Stimulated activated CD4-positive, alpha-beta T cell treated with anti-CD3 and anti-CD28 coated beads, Interleukin-12 subunit alpha, Interleukin-12 subunit beta, amount 100 ng/mL, for 24 hours (primary cell): ENCODE measurements around the gene IMPG1.

Experiments used
- DNase-seq, 2 experiments: peaks; one replicate each; pipeline ENCODE4 v3.0.0-alpha.2; 2020; ENCODE audit warnings: low read depth in 2 of 2

The IMPG1 gene, protein sequence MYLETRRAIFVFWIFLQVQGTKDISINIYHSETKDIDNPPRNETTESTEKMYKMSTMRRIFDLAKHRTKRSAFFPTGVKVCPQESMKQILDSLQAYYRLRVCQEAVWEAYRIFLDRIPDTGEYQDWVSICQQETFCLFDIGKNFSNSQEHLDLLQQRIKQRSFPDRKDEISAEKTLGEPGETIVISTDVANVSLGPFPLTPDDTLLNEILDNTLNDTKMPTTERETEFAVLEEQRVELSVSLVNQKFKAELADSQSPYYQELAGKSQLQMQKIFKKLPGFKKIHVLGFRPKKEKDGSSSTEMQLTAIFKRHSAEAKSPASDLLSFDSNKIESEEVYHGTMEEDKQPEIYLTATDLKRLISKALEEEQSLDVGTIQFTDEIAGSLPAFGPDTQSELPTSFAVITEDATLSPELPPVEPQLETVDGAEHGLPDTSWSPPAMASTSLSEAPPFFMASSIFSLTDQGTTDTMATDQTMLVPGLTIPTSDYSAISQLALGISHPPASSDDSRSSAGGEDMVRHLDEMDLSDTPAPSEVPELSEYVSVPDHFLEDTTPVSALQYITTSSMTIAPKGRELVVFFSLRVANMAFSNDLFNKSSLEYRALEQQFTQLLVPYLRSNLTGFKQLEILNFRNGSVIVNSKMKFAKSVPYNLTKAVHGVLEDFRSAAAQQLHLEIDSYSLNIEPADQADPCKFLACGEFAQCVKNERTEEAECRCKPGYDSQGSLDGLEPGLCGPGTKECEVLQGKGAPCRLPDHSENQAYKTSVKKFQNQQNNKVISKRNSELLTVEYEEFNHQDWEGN

DNA sequence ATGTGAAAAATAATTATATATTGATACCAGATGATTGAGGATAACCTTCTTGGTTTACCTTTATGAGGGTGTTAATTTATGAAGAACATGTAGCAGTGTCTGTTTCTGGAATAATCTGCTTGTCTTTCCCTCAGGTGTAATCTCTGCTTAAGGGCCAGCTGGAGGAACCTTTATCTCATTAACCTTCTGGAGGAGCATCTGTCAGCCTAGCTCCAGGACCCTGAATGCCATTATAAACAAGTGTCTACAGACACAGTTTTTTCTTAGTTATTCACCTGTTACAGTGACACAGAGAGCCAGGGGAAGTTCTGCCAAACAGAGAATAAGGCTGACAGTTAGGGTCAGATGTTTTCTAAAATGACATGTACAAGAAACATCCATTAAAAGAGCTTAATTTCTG, at the start of gene IMPG1:
IMPG1 (minus strand) TSS at position 101 of the 400 bp plus-strand sequence. CDS start 174 bp downstream, outside the sequence.
- DNase-seq: no peak

DNA sequence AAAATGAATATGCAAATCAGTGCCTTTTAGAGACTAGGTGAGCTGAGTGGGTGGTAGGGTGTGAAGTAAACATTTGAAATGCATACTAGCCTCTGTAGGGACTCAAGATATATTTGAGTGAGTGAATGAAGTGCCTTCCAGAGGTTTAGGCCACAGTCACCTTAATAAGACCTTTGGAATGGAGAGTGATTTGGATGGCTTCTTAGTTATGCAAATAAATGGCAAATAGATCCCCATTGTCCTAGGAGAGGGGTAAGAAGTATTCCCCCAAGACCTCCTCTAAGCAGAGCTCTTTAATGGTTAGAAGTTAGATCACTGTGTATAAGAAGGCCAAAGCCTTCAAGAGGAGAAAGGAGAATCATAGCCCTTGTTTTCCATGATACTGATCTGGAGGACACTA, 47.8 kb upstream of the IMPG1 start:
- no peak for DNase-seq

GRCh38 chr6:76073281-76073680, 819 bp upstream of the IMPG1 start:
- no peak for DNase-seq

GRCh38 chr6:76057469-76057868, 15.0 kb downstream of the IMPG1 start:
- DNase-seq: no peak

DNA sequence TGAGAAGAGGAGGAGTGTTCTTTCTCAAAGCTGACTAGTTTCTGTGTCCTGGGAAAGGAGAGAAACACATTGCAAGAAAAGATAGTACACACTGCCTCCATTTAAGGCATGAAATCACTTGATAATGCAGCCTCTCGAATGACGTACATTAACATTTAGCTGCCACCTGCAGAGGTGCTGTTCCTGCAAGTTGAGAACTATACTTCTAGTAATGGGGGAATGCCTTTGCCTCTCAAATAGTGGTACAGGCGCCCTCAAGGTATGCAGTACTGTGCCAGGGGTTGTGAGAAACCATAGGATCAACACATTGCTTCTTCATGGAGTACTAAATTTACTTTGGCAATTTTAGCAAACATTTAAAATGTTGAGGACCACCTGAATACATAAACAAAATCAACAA, 20.1 kb downstream of the IMPG1 start:
- no peak for DNase-seq

DNA sequence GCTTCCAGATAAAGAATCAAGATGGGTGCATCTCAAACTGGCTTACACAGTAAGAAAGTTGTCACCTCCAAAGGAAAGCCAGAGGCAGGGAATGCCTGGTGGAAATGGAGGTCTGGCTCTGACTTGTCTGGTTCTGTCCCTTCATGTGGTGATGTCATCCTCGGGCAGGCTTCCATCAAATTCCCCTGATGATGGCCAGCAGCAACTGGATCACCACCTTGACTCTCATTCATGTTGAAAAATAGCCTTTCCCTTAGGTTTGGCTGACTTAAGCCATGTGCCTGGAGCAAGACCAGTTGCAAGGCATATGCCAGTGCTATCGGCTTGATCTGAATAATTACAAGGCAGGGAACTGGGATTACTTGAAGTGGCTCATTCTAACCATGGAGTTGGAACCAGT, 28.8 kb downstream of the IMPG1 start:
- DNase-seq: no peak

DNA sequence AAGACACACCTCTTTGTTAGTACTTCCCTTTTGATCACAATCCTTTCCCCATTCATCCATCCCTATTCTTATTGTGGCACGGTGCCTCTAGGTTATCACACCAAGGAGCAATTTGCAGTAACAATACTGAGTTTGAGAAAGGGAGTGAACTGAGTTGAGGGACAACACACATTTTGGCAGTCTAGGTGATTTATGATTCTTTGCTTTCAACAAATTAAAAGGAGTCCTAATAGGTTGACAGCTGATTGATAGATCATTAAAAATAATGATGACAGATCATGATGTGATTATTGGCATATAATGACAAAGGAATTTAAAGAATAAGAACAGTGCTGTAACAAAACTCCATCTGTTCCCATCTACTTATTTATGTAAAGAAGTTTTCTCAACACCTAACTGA, 36.7 kb downstream of the IMPG1 start:
- no peak for DNase-seq

GRCh38 chr6:76026101-76026500, 46.4 kb downstream of the IMPG1 start:
- DNase-seq: no peak

- no peak for DNase-seq
These were observed 57.6 kb downstream of the IMPG1 start for GRCh38 chr6:76014626-76015530.

DNA sequence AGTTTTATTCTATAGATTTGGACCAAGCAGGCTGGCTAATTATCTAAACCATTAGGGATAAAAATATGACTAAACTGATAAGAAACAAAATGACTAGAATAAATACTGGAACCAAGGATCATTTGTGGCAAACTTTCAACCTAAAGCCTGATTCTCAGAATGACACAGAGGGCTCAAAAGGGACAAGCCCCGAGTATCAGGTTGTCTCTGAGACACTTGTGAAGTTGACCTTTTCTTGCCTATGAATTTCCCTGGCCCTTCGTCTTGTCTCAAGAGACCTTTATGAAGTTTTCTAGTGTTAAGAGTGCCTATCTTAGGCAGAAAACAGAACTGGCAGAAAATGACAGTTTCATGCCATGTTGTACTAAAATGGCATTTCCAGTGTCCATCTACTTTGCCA, 68.3 kb downstream of the IMPG1 start:
- DNase-seq: no peak

- DNase-seq: no peak
These were observed 68.8 kb downstream of the IMPG1 start for GRCh38 chr6:76003686-76004085.

GRCh38 chr6:76003113-76003512, 69.3 kb downstream of the IMPG1 start:
- DNase-seq: no peak

DNA sequence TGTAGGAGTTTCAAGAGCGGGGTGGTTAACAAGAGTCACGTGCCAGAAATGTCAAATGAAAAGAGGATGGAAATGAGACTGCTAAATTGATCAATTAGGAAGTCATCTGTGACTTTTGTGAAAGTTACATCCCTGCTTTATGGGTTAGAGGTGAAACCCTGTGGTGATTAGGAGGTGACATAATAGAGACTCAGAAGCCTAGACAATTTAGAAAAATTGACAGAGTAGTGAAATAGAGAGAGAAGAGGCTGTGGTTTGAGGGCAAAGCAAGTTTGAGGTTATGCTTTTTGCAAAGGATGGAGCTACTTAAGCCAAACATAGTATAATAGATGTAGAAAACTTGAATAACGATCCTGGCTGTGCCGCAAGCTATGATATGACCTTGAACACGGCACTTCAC, 71.8 kb downstream of the IMPG1 start:
- no peak for DNase-seq

DNA sequence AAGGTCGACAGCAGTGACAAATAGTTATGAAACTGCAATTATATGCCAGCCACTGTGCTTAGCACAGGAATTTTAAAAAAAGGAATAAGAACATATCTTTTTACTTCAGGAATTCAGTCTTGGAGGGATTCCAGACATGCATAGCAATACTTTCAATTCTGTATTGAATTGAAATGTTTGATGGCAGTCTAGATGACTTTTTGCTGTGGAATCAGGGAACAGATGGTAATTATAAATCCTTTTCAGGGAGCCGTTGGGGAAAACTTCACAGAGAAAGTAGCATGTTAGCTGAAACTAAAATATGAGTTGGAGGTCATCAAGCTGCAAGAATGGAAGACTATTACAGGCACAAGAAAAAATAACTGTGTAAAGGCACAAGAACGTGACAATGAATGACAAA, 74.8 kb downstream of the IMPG1 start:
- DNase-seq: no peak

- DNase-seq: no peak
These were observed 79.0 kb downstream of the IMPG1 start for GRCh38 chr6:75993236-75994162.

- no peak for DNase-seq
These were observed 80.5 kb downstream of the IMPG1 start for GRCh38 chr6:75991941-75992340.

- no peak for DNase-seq
These were observed 85.5 kb downstream of the IMPG1 start for GRCh38 chr6:75986935-75987334.

GRCh38 chr6:75975904-75976303, 96.6 kb downstream of the IMPG1 start:
- no peak for DNase-seq

GRCh38 chr6:75970093-75970492, 102.4 kb downstream of the IMPG1 start:
- DNase-seq: no peak

DNA sequence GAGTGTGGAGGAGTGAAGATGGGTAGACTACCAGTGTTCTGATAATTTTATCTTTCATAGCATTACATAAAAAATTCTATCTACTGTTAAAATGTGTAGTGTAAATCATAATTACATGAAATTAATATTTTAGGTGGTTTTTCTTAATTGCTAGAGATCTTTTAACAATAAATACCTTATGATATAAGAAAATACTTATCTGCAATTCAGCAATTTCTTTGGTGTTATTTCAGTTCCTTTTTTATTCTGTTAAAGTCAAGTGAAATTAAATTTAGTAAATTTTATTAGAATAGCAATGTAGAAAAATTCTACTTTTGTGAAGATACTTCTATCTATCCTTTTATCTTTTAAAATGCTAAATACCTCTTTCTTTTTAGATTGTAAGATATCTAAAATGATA, 104.3 kb downstream of the IMPG1 start:
- no peak for DNase-seq

DNA sequence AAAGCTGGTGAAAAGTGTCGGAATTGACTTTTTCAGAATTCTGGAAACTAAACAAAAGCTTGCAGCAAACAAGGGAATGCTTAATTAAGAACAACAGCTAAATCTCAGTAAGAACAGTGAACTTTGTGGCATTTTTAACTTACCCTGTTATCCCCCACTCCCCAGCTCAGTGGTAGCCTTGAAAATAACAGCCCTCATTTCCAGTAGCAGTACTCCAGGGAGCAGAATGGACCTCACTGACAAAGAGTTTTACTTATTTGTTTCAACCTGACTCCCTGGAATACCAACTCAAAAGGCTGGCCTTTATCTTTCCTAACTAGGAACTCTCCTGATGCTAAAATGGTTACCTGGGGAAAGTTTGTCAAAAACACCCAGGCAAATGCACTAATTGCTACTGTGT, 108.9 kb downstream of the IMPG1 start:
- no peak for DNase-seq
